ENCODE measurements around the gene NFASC. TPM values are rescaled to one million over a fixed set of nuclear protein-coding genes. Genes with fewer than 3 reads are reported as not detected.
A peak's percentile ranks its signal among the peaks of the same experiment; 100 is the strongest.

Gene NFASC
- total RNA-seq: 1.6 TPM

DNA sequence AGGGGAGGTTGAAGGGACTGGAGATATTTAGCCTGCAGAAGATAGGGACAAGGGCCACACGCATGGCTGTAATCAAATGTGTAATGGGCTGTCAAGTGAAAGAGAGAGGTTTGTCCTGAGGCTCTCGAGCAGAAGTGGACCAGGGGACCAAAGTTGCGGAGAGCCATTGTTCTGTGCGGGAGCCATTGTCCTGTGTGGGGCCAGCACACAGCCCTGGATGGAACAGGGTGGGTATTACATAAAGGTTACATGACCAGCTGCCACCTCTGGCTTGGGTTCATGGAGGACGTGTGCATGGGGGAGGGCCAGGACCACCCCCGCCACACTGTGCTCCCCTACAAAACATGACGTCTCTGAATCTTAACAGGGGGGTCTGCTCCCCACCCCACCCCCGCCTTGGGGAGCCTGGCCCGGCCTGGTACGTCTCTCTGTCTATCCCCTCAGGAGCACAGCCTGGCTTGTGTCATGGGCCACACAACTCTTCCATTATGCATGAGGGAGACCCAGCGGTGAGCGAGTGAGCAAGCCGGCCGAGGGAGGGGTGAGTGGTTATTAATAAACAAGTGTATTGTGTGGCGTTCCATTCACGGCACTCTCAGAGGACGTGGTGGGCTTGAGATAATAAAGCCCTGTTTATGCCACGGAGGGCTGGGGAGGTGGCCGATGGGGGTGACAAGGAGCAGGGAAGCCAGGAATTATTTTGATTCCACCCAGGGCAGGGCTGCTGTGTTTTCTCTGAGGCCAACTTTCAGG lies at the start of gene NFASC:
NFASC (plus strand) TSS at position 703 of the 753 bp plus-strand sequence. CDS start 73,454 bp downstream, outside the sequence.
- peaks cover 17 to 34% (median 28%) of the 10 kb centered on the region in 3 donors for H3K4me1 ChIP-seq (ENCODE audit: control insufficient read depth in 3 of 3, insufficient read depth in 3 of 3, low read length in 3 of 3)
- H3K9me3 ChIP-seq (ENCODE audit: control insufficient read depth in 3 of 3, low read length in 3 of 3): no peaks in the 10 kb centered on the region
- no peaks in the 10 kb centered on the region for H3K27me3 ChIP-seq (ENCODE audit: control insufficient read depth in 3 of 3, insufficient read depth in 3 of 3, low read length in 3 of 3)
- H3K27ac ChIP-seq (ENCODE audit: low read depth, low read length): peak within 1 kb of the TSS; percentile 30
- no peak within 1 kb of the TSS for H3K4me3 ChIP-seq (ENCODE audit: low read length in 3 of 3)
- H3K9ac ChIP-seq (ENCODE audit: low read depth in 1 of 3, low read length in 3 of 3): no peak within 1 kb of the TSS
- H3K36me3 ChIP-seq (ENCODE audit: control insufficient read depth in 3 of 3, insufficient read depth in 3 of 3, low read length in 3 of 3): no peaks in the 10 kb centered on the region

DNA sequence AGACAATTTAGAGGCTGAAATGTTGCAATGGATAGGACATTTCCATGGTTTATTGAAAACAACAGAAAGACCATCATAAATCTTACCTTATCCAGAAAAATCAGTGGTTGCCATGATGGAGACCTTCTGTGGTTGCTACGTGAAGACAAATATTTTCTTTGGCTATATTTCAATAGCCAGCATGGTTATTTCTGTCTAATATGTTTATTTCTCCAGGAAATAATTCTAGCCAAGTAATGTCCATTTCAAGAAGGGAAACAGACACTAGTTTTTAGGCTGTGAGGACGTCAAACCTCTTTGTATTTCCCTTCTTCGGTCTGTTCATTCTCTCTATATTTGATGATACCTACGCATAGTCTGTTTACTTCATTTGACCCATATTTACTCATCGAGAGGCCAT lies 49.2 kb upstream of the NFASC start:
- Histone ChIP-seq H3K4me3 (ENCODE audit: low read length in 3 of 3) (no peak overlapping the region), H3K36me3 (ENCODE audit: control insufficient read depth in 3 of 3, insufficient read depth in 3 of 3, low read length in 3 of 3) (no peaks in the 10 kb centered on the region), H3K9me3 (ENCODE audit: control insufficient read depth in 3 of 3, low read length in 3 of 3) (no peaks in the 10 kb centered on the region), H3K4me1 (ENCODE audit: control insufficient read depth in 3 of 3, insufficient read depth in 3 of 3, low read length in 3 of 3) (peaks cover 0 to 11% (median 5%) of the 10 kb centered on the region in 3 donors), H3K27me3 (ENCODE audit: control insufficient read depth in 3 of 3, insufficient read depth in 3 of 3, low read length in 3 of 3) (peaks cover 0 to 11% (median 3%) of the 10 kb centered on the region in 3 donors), H3K27ac (ENCODE audit: low read depth, low read length) (no peak overlapping the region), H3K9ac (ENCODE audit: low read depth in 1 of 3, low read length in 3 of 3) (no peak overlapping the region)

DNA sequence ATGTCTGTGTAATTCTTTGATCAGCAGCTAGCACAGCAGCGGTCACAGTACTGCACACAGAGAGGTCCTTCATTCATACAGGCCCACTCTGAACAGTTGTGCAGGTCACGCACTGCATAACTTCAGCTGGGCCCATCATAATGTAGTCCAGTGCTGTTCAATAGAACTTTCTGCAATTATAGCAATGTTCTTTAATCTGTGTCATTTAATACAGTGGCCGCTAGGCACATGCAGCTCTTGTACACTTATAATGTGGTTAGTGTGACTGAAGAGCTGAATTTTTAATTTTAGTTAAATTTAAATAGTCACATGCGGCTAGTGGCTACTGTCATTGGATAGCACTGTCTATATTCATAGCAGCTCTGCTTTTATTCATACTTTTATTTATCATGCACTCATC lies 48.7 kb upstream of the NFASC start:
- H3K4me3 ChIP-seq (ENCODE audit: low read length in 3 of 3): no peak overlapping the region
- H3K9me3 ChIP-seq (ENCODE audit: control insufficient read depth in 3 of 3, low read length in 3 of 3): no peaks in the 10 kb centered on the region
- no peak overlapping the region for H3K9ac ChIP-seq (ENCODE audit: low read depth in 1 of 3, low read length in 3 of 3)
- no peak overlapping the region for H3K27ac ChIP-seq (ENCODE audit: low read depth, low read length)
- peaks cover under 1 to 16% (median 3%) of the 10 kb centered on the region in 3 donors for H3K27me3 ChIP-seq (ENCODE audit: control insufficient read depth in 3 of 3, insufficient read depth in 3 of 3, low read length in 3 of 3)
- peaks cover 0 to 11% (median 5%) of the 10 kb centered on the region in 3 donors for H3K4me1 ChIP-seq (ENCODE audit: control insufficient read depth in 3 of 3, insufficient read depth in 3 of 3, low read length in 3 of 3)
- no peaks in the 10 kb centered on the region for H3K36me3 ChIP-seq (ENCODE audit: control insufficient read depth in 3 of 3, insufficient read depth in 3 of 3, low read length in 3 of 3)

DNA sequence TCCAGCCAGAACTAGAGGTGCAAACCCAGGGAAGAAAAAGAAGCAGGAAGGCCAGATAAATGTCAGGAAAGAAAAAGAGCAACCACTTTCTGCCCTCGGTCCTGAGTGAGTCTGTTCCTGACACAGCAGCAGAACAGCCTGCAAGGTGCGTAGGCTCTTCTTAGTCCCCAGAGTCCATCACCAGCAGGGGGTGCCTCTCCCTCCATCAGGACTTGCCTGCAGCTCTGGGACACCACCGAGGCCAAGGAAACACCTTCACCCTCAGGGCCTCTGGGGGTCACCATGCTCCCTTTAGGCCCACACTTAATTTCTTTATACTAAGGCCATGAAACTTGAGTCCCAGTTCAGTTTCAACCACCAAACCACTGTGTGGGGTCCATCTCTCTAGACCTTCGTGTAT lies 43.7 kb upstream of the NFASC start:
- Histone ChIP-seq H3K4me1 (ENCODE audit: control insufficient read depth in 3 of 3, insufficient read depth in 3 of 3, low read length in 3 of 3) (peaks cover 0 to 3% (median 3%) of the 10 kb centered on the region in 3 donors), H3K27me3 (ENCODE audit: control insufficient read depth in 3 of 3, insufficient read depth in 3 of 3, low read length in 3 of 3) (peaks cover 28 to 45% (median 31%) of the 10 kb centered on the region in 3 donors), H3K9me3 (ENCODE audit: control insufficient read depth in 3 of 3, low read length in 3 of 3) (no peaks in the 10 kb centered on the region), H3K4me3 (ENCODE audit: low read length in 3 of 3) (no peak overlapping the region), H3K9ac (ENCODE audit: low read depth in 1 of 3, low read length in 3 of 3) (no peak overlapping the region), H3K36me3 (ENCODE audit: control insufficient read depth in 3 of 3, insufficient read depth in 3 of 3, low read length in 3 of 3) (no peaks in the 10 kb centered on the region), H3K27ac (ENCODE audit: low read depth, low read length) (no peak overlapping the region)

DNA sequence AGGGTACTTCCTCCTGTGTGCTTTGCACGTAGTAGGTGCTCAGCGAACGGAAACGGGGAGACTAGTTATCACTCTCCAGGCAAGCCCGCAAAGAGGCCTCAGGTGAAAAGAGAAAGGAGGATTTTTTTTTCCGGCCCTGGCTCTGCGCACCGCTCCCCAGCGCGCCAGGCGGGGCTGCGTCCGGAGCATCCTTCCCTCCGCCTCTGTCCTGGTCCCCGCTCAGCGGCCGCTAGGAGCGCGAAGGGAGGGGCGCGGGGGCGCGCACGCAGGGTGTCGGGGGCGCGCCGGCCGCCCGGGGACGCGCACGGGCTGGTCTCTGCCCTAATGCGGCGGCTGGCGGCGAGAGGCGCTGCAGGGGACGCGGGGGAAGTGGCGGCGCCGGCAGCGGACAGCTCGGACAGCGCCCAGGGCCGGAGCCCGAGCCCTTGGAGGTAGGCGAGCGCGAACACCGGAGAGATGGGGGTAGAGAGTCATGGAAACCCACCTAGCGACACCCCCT lies 42.3 kb upstream of the NFASC start:
- Histone ChIP-seq H3K27me3 (ENCODE audit: control insufficient read depth in 3 of 3, insufficient read depth in 3 of 3, low read length in 3 of 3) (peaks cover 30 to 45% (median 31%) of the 10 kb centered on the region in 3 donors), H3K4me3 (ENCODE audit: low read length in 3 of 3) (peak overlapping the region; percentile 40 to 56 (median 50)), H3K27ac (ENCODE audit: low read depth, low read length) (no peak overlapping the region), H3K9me3 (ENCODE audit: control insufficient read depth in 3 of 3, low read length in 3 of 3) (no peaks in the 10 kb centered on the region), H3K36me3 (ENCODE audit: control insufficient read depth in 3 of 3, insufficient read depth in 3 of 3, low read length in 3 of 3) (no peaks in the 10 kb centered on the region), H3K9ac (ENCODE audit: low read depth in 1 of 3, low read length in 3 of 3) (no peak overlapping the region), H3K4me1 (ENCODE audit: control insufficient read depth in 3 of 3, insufficient read depth in 3 of 3, low read length in 3 of 3) (peaks cover 0 to 2% (median 0%) of the 10 kb centered on the region in 3 donors)

DNA sequence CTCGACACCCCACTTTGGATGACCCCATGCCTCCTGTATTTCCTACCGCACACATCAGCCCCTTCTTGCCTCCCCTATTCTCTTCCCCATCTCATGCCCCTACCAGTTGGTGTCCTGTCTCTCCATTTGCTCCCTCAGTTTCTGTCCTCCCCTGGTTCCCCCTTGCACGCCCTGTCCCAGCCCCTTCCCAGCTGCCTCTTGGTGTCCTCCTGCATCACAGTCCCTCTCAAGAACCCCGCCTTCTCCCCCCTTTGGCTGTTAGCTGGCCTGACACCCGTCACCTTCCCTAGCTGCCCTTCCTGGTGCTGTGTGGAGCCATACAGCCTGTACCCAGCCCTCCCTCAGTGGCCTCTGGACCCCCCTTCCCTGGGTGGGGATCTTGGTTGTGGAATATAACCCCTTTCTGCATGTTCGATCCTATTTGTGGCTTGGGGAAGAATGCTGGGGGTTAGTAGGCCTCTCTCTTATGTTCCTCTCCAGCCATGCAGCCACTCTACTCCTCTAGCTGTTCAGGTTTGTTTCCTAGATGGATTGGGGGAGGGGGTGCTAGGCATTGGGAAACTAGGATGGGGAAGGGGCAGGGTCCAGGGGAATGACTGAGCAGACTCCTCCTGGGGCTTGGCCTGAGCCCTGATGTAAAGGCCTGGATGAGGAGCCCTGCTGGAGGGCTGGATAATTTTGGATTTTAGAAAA lies 41.4 kb upstream of the NFASC start:
- Histone ChIP-seq H3K9me3 (ENCODE audit: control insufficient read depth in 3 of 3, low read length in 3 of 3) (no peaks in the 10 kb centered on the region), H3K27me3 (ENCODE audit: control insufficient read depth in 3 of 3, insufficient read depth in 3 of 3, low read length in 3 of 3) (peaks cover 30 to 45% (median 31%) of the 10 kb centered on the region in 3 donors), H3K36me3 (ENCODE audit: control insufficient read depth in 3 of 3, insufficient read depth in 3 of 3, low read length in 3 of 3) (no peaks in the 10 kb centered on the region), H3K4me1 (ENCODE audit: control insufficient read depth in 3 of 3, insufficient read depth in 3 of 3, low read length in 3 of 3) (peaks cover 0 to 2% (median 0%) of the 10 kb centered on the region in 3 donors), H3K4me3 (ENCODE audit: low read length in 3 of 3) (peak overlapping the region; percentile 15 to 56 (median 50)), H3K27ac (ENCODE audit: low read depth, low read length) (no peak overlapping the region), H3K9ac (ENCODE audit: low read depth in 1 of 3, low read length in 3 of 3) (peak overlapping the region in 1 of 3 donors; percentile 25)

DNA sequence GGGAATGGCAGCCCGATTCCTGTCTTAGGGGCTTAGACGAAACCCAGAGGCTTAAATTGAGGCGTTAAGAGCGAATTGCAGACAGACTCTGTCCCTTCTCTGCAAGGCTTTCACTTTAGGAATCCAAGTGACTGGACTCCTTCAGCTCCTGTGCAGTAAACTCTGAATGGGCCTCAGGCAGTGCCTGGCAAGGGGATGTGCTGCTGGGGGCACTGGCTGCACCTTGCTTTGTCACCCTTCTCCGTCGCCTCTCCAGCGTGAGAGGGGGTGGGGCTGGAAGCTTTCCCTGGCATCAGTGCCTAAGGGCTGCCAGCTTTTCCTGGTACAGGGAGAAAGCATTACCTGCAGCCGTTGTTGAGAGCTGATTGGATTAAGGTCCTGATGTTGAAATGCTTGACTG lies 39.9 kb upstream of the NFASC start:
- no peak overlapping the region for H3K27ac ChIP-seq (ENCODE audit: low read depth, low read length)
- H3K4me1 ChIP-seq (ENCODE audit: control insufficient read depth in 3 of 3, insufficient read depth in 3 of 3, low read length in 3 of 3): peaks cover 0 to 2% (median 0%) of the 10 kb centered on the region in 3 donors
- no peaks in the 10 kb centered on the region for H3K36me3 ChIP-seq (ENCODE audit: control insufficient read depth in 3 of 3, insufficient read depth in 3 of 3, low read length in 3 of 3)
- peaks cover 29 to 38% (median 31%) of the 10 kb centered on the region in 3 donors for H3K27me3 ChIP-seq (ENCODE audit: control insufficient read depth in 3 of 3, insufficient read depth in 3 of 3, low read length in 3 of 3)
- no peaks in the 10 kb centered on the region for H3K9me3 ChIP-seq (ENCODE audit: control insufficient read depth in 3 of 3, low read length in 3 of 3)
- no peak overlapping the region for H3K4me3 ChIP-seq (ENCODE audit: low read length in 3 of 3)
- H3K9ac ChIP-seq (ENCODE audit: low read depth in 1 of 3, low read length in 3 of 3): no peak overlapping the region

DNA sequence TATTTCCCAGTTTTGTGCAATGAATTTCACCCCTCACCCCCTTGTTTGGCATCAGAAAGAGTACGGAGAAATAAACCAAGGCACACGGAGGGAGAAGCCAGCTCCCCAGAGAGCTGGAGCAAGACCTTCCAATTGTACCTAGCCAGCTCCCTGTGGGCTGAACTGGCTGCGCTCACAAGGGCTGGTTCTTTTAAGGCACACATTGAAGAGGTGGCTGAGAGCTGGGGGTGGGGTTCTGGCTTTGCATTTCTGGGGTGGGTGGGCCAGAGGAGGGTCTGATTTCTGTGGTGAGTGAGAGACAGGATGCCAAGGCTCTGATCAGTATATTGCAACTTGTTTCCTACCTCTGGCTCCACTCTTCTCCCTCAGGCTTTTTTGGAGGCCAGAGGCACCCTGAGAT lies 39.5 kb upstream of the NFASC start:
- H3K4me1 ChIP-seq (ENCODE audit: control insufficient read depth in 3 of 3, insufficient read depth in 3 of 3, low read length in 3 of 3): peaks cover 0 to 2% (median 0%) of the 10 kb centered on the region in 3 donors
- H3K36me3 ChIP-seq (ENCODE audit: control insufficient read depth in 3 of 3, insufficient read depth in 3 of 3, low read length in 3 of 3): no peaks in the 10 kb centered on the region
- no peak overlapping the region for H3K9ac ChIP-seq (ENCODE audit: low read depth in 1 of 3, low read length in 3 of 3)
- H3K27ac ChIP-seq (ENCODE audit: low read depth, low read length): no peak overlapping the region
- H3K4me3 ChIP-seq (ENCODE audit: low read length in 3 of 3): no peak overlapping the region
- no peaks in the 10 kb centered on the region for H3K9me3 ChIP-seq (ENCODE audit: control insufficient read depth in 3 of 3, low read length in 3 of 3)
- peaks cover 29 to 37% (median 31%) of the 10 kb centered on the region in 3 donors for H3K27me3 ChIP-seq (ENCODE audit: control insufficient read depth in 3 of 3, insufficient read depth in 3 of 3, low read length in 3 of 3)

DNA sequence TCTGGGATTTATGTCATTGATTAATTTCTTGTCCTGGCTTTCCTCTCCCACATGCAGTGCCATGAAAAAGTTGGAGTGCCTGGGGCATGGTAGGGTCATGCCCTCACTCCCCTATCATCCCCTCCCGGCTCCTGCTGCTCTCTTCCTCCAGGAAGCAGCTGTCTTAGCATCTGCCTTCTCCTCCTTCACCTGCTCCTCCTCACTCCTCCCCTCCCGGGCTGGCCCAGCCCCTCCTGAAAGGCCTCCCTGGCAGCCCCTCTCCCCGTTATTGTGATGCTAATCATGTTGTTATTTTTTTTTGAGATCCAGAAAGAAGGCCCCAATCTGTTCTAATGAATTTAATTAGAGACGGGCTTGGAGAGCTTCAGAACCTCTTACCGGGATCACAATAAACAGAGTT lies 36.3 kb upstream of the NFASC start:
- Histone ChIP-seq H3K36me3 (ENCODE audit: control insufficient read depth in 3 of 3, insufficient read depth in 3 of 3, low read length in 3 of 3) (no peaks in the 10 kb centered on the region), H3K4me1 (ENCODE audit: control insufficient read depth in 3 of 3, insufficient read depth in 3 of 3, low read length in 3 of 3) (no peaks in the 10 kb centered on the region), H3K9me3 (ENCODE audit: control insufficient read depth in 3 of 3, low read length in 3 of 3) (no peaks in the 10 kb centered on the region), H3K27ac (ENCODE audit: low read depth, low read length) (no peak overlapping the region), H3K27me3 (ENCODE audit: control insufficient read depth in 3 of 3, insufficient read depth in 3 of 3, low read length in 3 of 3) (peaks cover 12 to 16% (median 15%) of the 10 kb centered on the region in 3 donors), H3K4me3 (ENCODE audit: low read length in 3 of 3) (no peak overlapping the region), H3K9ac (ENCODE audit: low read depth in 1 of 3, low read length in 3 of 3) (no peak overlapping the region)

DNA sequence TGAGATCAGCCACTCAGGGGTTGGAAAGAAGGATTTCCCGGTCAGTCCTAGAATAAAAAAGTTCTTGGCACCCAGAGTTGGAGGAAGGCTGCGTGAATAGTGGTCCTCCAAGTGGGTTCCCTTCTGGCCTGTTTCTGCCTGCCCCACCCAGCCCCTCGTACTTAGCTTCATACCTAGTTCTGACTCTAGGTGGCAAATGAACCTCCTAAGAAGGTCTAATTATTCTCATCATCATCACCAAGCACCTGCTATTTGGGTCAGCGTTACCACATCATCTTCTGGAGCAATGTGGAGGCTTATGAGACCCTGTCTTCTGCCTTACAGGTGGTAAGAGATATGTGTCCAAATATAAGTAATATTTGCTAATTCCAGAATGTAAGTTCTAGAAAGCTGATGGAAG lies 35.9 kb upstream of the NFASC start:
- Histone ChIP-seq H3K27ac (ENCODE audit: low read depth, low read length) (no peak overlapping the region), H3K4me3 (ENCODE audit: low read length in 3 of 3) (no peak overlapping the region), H3K9me3 (ENCODE audit: control insufficient read depth in 3 of 3, low read length in 3 of 3) (no peaks in the 10 kb centered on the region)

More for the DNA sequence above, 35.9 kb upstream of the NFASC start:
- Histone ChIP-seq H3K9ac (ENCODE audit: low read depth in 1 of 3, low read length in 3 of 3) (no peak overlapping the region), H3K4me1 (ENCODE audit: control insufficient read depth in 3 of 3, insufficient read depth in 3 of 3, low read length in 3 of 3) (no peaks in the 10 kb centered on the region), H3K27me3 (ENCODE audit: control insufficient read depth in 3 of 3, insufficient read depth in 3 of 3, low read length in 3 of 3) (peaks cover 10 to 12% (median 11%) of the 10 kb centered on the region in 3 donors), H3K36me3 (ENCODE audit: control insufficient read depth in 3 of 3, insufficient read depth in 3 of 3, low read length in 3 of 3) (no peaks in the 10 kb centered on the region)

Data from skeletal muscle tissue (tissue), 4 donors.